SK-N-MC (cell line): ENCODE measurements around the gene DCP2.
A peak's percentile ranks its signal among the peaks of the same experiment; 100 is the strongest.
"Not testable (repeated sequence)": the region's sequence is repeated elsewhere in the genome, so short reads cannot be mapped to it uniquely, and the experiment has no call there.

ENCODE experiments used
- DNase-seq: peaks from one replicate; pipeline ENCODE4 v3.0.0-alpha.2; 2011; ENCODE audit warnings: low read depth, low spot score
- H3K27ac ChIP-seq: fragments of 200-600 bp; sonication (generic); 2 replicates; pipeline ENCODE4 v1.5.1; 2016; ENCODE audit warnings: mixed run types
- H3K36me3 ChIP-seq: fragments of 200-600 bp; sonication (generic); 2 replicates; pipeline ENCODE4 v1.6.1; 2017; ENCODE audit warnings: antibody characterized with exemption, low read length, mixed read lengths; ENCODE audit not compliant: insufficient read depth
- H3K4me3 ChIP-seq: fragments of 200-600 bp; sonication (generic); 2 replicates; pipeline ENCODE4 v1.5.1; 2016
- H3K9ac ChIP-seq: fragments of 200-600 bp; sonication (generic); 2 replicates; pipeline ENCODE4 v1.8.0; 2017; ENCODE audit warnings: mixed run types, mixed read lengths; ENCODE audit not compliant: insufficient read length
- H3K9me3 ChIP-seq: fragments of 200-600 bp; sonication (generic); 2 replicates; pipeline ENCODE4 v1.6.1; 2017; ENCODE audit warnings: low read depth, mild to moderate bottlenecking, antibody characterized with exemption, low read length, moderate library complexity, mixed read lengths
- EZH2 ChIP-seq: fragments of 200-600 bp; sonication (generic); IDR thresholded peaks from one replicate; pipeline ENCODE4 v1.6.1; 2017; ENCODE audit warnings: antibody characterized with exemption
- FOXP2 ChIP-seq: optimal IDR thresholded peaks from 2 replicates; pipeline ENCODE3; 2011; ENCODE audit warnings: mild to moderate bottlenecking, moderate library complexity; ENCODE audit not compliant: insufficient read depth; ENCODE audit errors: extremely low read length, control extremely low read depth
- POLR2AphosphoS5 ChIP-seq: IDR thresholded peaks from 2 replicates; pipeline ENCODE4 v1.6.1; 2012; ENCODE audit warnings: mild to moderate bottlenecking, low read depth, low read length, borderline replicate concordance

DCP2 gene

GRCh38 chr5:112938286-112938685, 38.3 kb upstream of the DCP2 start:
- H3K9ac ChIP-seq = no peak overlapping the region
- no peak overlapping the region for H3K4me3 ChIP-seq
- DNase-seq = no peak
- no peaks in the 10 kb centered on the region for H3K9me3 ChIP-seq
- H3K27ac ChIP-seq = no peak overlapping the region
- H3K36me3 ChIP-seq = no peaks in the 10 kb centered on the region
- TF ChIP-seq FOXP2 = no peak
- TF ChIP-seq POLR2AphosphoS5 = no peak
- no peak for TF ChIP-seq EZH2

- DNase-seq = no peak
- Histone ChIP-seq H3K4me3 (no peak overlapping the region), H3K9ac (no peak overlapping the region), H3K36me3 (no peaks in the 10 kb centered on the region), H3K27ac (no peak overlapping the region), H3K9me3 (no peaks in the 10 kb centered on the region)
- no peak for TF ChIP-seq FOXP2
- no peak for TF ChIP-seq POLR2AphosphoS5
- TF ChIP-seq EZH2 = no peak
These were observed 35.9 kb upstream of the DCP2 start for GRCh38 chr5:112940670-112941069.

GRCh38 chr5:112948458-112948857, 28.1 kb upstream of the DCP2 start:
- H3K9me3 ChIP-seq = no peaks in the 10 kb centered on the region
- H3K36me3 ChIP-seq = no peaks in the 10 kb centered on the region
- TF ChIP-seq EZH2 (no peak), POLR2AphosphoS5 (no peak), FOXP2 (no peak)
- H3K4me3 ChIP-seq = no peak overlapping the region
- no peak for DNase-seq
- no peak overlapping the region for H3K9ac ChIP-seq
- no peak overlapping the region for H3K27ac ChIP-seq

- DNase-seq = no peak
- Histone ChIP-seq H3K4me3 (no peak overlapping the region), H3K9ac (no peak overlapping the region)
These were observed 25.4 kb upstream of the DCP2 start for GRCh38 chr5:112951124-112951702.

GRCh38 chr5:112956606-112957005, 20.0 kb upstream of the DCP2 start:
- no peak for TF ChIP-seq FOXP2
- TF ChIP-seq POLR2AphosphoS5 = no peak
- no peak for TF ChIP-seq EZH2
- Histone ChIP-seq H3K9ac (no peak overlapping the region), H3K9me3 (no peaks in the 10 kb centered on the region), H3K36me3 (no peaks in the 10 kb centered on the region), H3K27ac (no peak overlapping the region), H3K4me3 (no peak overlapping the region)
- DNase-seq = no peak

More at GRCh38 chr5:112951124-112951702, 25.4 kb upstream of the DCP2 start:
- Histone ChIP-seq H3K27ac (no peak overlapping the region), H3K9me3 (no peaks in the 10 kb centered on the region), H3K36me3 (no peaks in the 10 kb centered on the region)
- no peak for TF ChIP-seq FOXP2
- TF ChIP-seq EZH2 = no peak
- no peak for TF ChIP-seq POLR2AphosphoS5

- no peak for TF ChIP-seq FOXP2
- TF ChIP-seq EZH2 = no peak
- TF ChIP-seq POLR2AphosphoS5 = no peak
- H3K36me3 ChIP-seq = no peaks in the 10 kb centered on the region
- no peak overlapping the region for H3K4me3 ChIP-seq
- no peak overlapping the region for H3K27ac ChIP-seq
- H3K9me3 ChIP-seq = no peaks in the 10 kb centered on the region
- no peak for DNase-seq
- no peak overlapping the region for H3K9ac ChIP-seq
These were observed 19.4 kb upstream of the DCP2 start for GRCh38 chr5:112957036-112957808.

DNA sequence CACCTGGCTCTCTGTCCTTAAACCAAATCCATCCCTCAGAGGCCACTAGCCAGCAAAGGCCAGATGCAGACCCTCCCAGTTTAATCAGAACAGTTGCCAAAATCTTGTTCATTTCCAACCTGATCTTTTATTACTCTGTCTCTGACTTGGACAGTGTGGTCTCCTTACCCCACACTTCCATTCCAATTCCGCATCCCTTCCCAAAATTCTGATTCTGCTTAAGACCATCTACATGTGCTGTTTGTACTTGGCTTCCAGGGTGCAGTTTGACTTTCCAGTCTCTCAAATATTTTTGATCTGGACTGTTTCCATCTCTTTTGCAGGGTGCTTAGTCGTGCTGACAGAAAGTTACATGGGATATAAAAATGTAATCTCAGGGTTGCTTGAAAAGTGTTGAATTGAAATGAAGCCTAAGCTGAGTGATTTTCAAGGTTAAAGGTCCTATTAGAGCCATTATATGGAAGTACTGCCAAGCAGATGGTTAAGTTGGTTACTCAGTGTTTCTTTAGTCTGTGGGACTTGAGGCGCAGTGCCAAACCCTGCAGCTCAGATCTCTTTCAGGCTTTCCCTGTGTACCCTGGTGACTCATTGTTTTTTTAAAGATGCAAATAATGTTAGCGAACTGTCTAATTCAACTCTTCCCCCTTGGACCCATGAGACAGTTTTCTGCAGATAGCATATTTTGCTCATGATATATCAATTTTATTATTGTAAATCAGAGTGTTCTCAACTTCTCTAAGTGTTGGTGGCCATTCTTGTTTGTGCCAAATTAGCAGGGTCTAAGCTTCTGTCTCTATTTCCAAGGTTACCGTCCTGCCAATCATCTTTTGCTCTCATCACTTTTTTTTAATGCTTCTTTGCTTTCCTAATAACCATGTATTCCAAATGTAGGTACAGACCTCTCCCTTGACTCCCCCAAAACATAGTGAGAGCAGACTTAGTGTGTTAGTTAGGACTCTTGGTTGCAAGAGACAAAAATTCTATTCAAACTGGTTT, 18.2 kb upstream of the DCP2 start:
- H3K36me3 ChIP-seq = no peaks in the 10 kb centered on the region
- no peak for DNase-seq
- H3K9ac ChIP-seq = no peak overlapping the region
- no peak for TF ChIP-seq EZH2
- TF ChIP-seq FOXP2 = no peak
- no peak for TF ChIP-seq POLR2AphosphoS5
- peak overlapping the region; percentile 14; the same call in 1 of the 2 replicates for H3K27ac ChIP-seq
- no peaks in the 10 kb centered on the region for H3K9me3 ChIP-seq
- 0 out of 2 replicates have a peak overlapping the region, but pooled peaks have one; percentile 13 for H3K4me3 ChIP-seq

- H3K9ac ChIP-seq, H3K27ac ChIP-seq: not testable (repeated sequence)
These were observed 16.7 kb upstream of the DCP2 start for GRCh38 chr5:112959872-112960271.

More at GRCh38 chr5:112959872-112960271, 16.7 kb upstream of the DCP2 start:
- not testable (repeated sequence) for H3K36me3 ChIP-seq, H3K9me3 ChIP-seq, H3K4me3 ChIP-seq, DNase-seq
